ENCODE results near the gene MED12.

The MED12 gene

GRCh38 chrX:71118032-71118984 lies at the start of gene MED12:
Gene MED12, plus strand, starts transcription at chrX:71118596. Its CDS starts 159 bp downstream, at chrX:71118755.
- DNase-seq (ENCODE audit: low read depth in 2 of 2) = peak; percentile 51 to 74

- no peak for DNase-seq (ENCODE audit: low read depth in 2 of 2)
Measured at GRCh38 chrX:71070531-71070930, 47.9 kb upstream of the MED12 start.

- no peak for DNase-seq (ENCODE audit: low read depth in 2 of 2)
Measured at GRCh38 chrX:71081330-71082123, 36.9 kb upstream of the MED12 start.

GRCh38 chrX:71082124-71082647 lies 36.2 kb upstream of the MED12 start:
- no peak for DNase-seq (ENCODE audit: low read depth in 2 of 2)

- no peak for DNase-seq (ENCODE audit: low read depth in 2 of 2)
Measured at GRCh38 chrX:71082822-71083221, 35.6 kb upstream of the MED12 start.

GRCh38 chrX:71085900-71086299 lies 32.5 kb upstream of the MED12 start:
- DNase-seq (ENCODE audit: low read depth in 2 of 2) = no peak

GRCh38 chrX:71091263-71091662 lies 27.1 kb upstream of the MED12 start:
- DNase-seq (ENCODE audit: low read depth in 2 of 2) = no peak

- no peak for DNase-seq (ENCODE audit: low read depth in 2 of 2)
Measured at GRCh38 chrX:71095033-71095432, 23.4 kb upstream of the MED12 start.

- DNase-seq (ENCODE audit: low read depth in 2 of 2) = peak; percentile 78 to 86
Measured at GRCh38 chrX:71095555-71095980, 22.8 kb upstream of the MED12 start, which contains the start of gene FOXO4. Gene FOXO4, plus strand, starts transcription at chrX:71095851. Its CDS starts 678 bp downstream, at chrX:71096529.

- DNase-seq (ENCODE audit: low read depth in 2 of 2) = no peak
Measured at GRCh38 chrX:71095981-71096759, 22.2 kb upstream of the MED12 start.

- DNase-seq (ENCODE audit: low read depth in 2 of 2) = no peak
Measured at GRCh38 chrX:71096760-71097032, 21.7 kb upstream of the MED12 start.

GRCh38 chrX:71098302-71098701 lies 20.1 kb upstream of the MED12 start:
- peak in 1 of 2 donors; percentile 68 for DNase-seq (ENCODE audit: low read depth in 2 of 2)

- no peak for DNase-seq (ENCODE audit: low read depth in 2 of 2)
Measured at GRCh38 chrX:71098951-71099506, 19.4 kb upstream of the MED12 start.

- DNase-seq (ENCODE audit: low read depth in 2 of 2) = no peak
Measured at GRCh38 chrX:71099736-71100135, 18.7 kb upstream of the MED12 start.

GRCh38 chrX:71100581-71101505 lies 17.6 kb upstream of the MED12 start:
- no peak for DNase-seq (ENCODE audit: low read depth in 2 of 2)

- no peak for DNase-seq (ENCODE audit: low read depth in 2 of 2)
Measured at GRCh38 chrX:71102292-71102691, 16.1 kb upstream of the MED12 start.

GRCh38 chrX:71103110-71103983 lies 15.0 kb upstream of the MED12 start:
- DNase-seq (ENCODE audit: low read depth in 2 of 2) = no peak

GRCh38 chrX:71105628-71106027 lies 12.8 kb upstream of the MED12 start:
- no peak for DNase-seq (ENCODE audit: low read depth in 2 of 2)

- no peak for DNase-seq (ENCODE audit: low read depth in 2 of 2)
Measured at GRCh38 chrX:71106427-71106826, 12.0 kb upstream of the MED12 start, which contains the start of gene CXorf65. Gene CXorf65, minus strand, starts transcription at chrX:71106740. Its CDS starts 184 bp downstream, at chrX:71106556.
